SK-MEL-5 (cell line): ENCODE data around the gene SLC17A8. TPM values are rescaled to one million over a fixed set of nuclear protein-coding genes. Genes with fewer than 3 reads are reported as not detected.
A peak's percentile ranks its signal among the peaks of the same experiment; 100 is the strongest.
"Not testable (repeated sequence)": the region's sequence is repeated elsewhere in the genome, so short reads cannot be mapped to it uniquely, and the experiment has no call there.

Source experiments
- DNase-seq: peaks from one replicate; pipeline ENCODE4 v3.0.0-alpha.2; 2016; ENCODE audit warnings: low read depth, low spot score
- in situ Hi-C: cut with HindIII; loops from 2 replicates; pipeline ENCODE4 v1.10.0; 2016; ENCODE audit warnings: low sequenced_read_pairs, high pct_unique_total_duplicates, low pct_unique_long_range_greater_than_20kb
- polyA plus RNA-seq, 2 experiments: library from polyadenylated mRNA; depleted of rRNA; stranded (reverse); fragments of >200 nt; gene quantifications; 2 replicates each; pipeline ENCODE4 v1.2.3, GENCODE V29; 2015
- total RNA-seq: library from RNA; depleted of rRNA; stranded (reverse); fragments of >200 nt; shearing (Covaris generic); gene quantifications from 2 replicates; pipeline ENCODE4 v1.2.3, GENCODE V29; 2014; rRNA removed

Gene SLC17A8
- total RNA-seq: 0.11 TPM in 1 of 2 replicates, not detected in the other
- not detected in 2 replicates for polyA plus RNA-seq (2015; cell fraction: cytosol; rRNA removed)
- not detected in 2 replicates for polyA plus RNA-seq (2015; cell fraction: nucleus; rRNA removed)

- no peak for DNase-seq
- in situ Hi-C loops: no loop called here
Observed at GRCh38 chr12:100356644-100357223, at the start of gene SLC17A8. Gene SLC17A8 (plus strand): TSS chr12:100357074. CDS start chr12:100357392, 318 bp downstream.

- DNase-seq, in situ Hi-C loops: not testable (repeated sequence)
Observed at GRCh38 chr12:100308138-100308537, 48.7 kb upstream of the SLC17A8 start.

- DNase-seq: no peak
- in situ Hi-C loops: no loop called here
Observed at GRCh38 chr12:100311317-100311716, 45.6 kb upstream of the SLC17A8 start.

GRCh38 chr12:100317371-100317770 lies 39.5 kb upstream of the SLC17A8 start:
- no peak for DNase-seq
- in situ Hi-C loops: no loop called here

GRCh38 chr12:100324498-100324897 lies 32.4 kb upstream of the SLC17A8 start:
- no peak for DNase-seq
- in situ Hi-C loops: no loop called here

- in situ Hi-C loops: no loop called here
- DNase-seq: no peak
Observed at GRCh38 chr12:100326208-100326607, 30.7 kb upstream of the SLC17A8 start.

- no peak for DNase-seq
- in situ Hi-C loops: no loop called here
Observed at GRCh38 chr12:100329800-100330199, 27.1 kb upstream of the SLC17A8 start.

- in situ Hi-C loops: no loop called here
- no peak for DNase-seq
Observed at GRCh38 chr12:100331871-100332270, 25.0 kb upstream of the SLC17A8 start.

GRCh38 chr12:100332852-100333251 lies 24.0 kb upstream of the SLC17A8 start:
- in situ Hi-C loops: no loop called here
- no peak for DNase-seq

- in situ Hi-C loops: no loop called here
- DNase-seq: no peak
Observed at GRCh38 chr12:100337299-100337698, 19.6 kb upstream of the SLC17A8 start.

GRCh38 chr12:100337727-100338126 lies 19.1 kb upstream of the SLC17A8 start:
- no peak for DNase-seq
- in situ Hi-C loops: no loop called here

- in situ Hi-C loops: no loop called here
- no peak for DNase-seq
Observed at GRCh38 chr12:100339071-100339470, 17.8 kb upstream of the SLC17A8 start.

GRCh38 chr12:100342897-100343296 lies 14.0 kb upstream of the SLC17A8 start:
- in situ Hi-C loops, DNase-seq: not testable (repeated sequence)

- DNase-seq, in situ Hi-C loops: not testable (repeated sequence)
Observed at GRCh38 chr12:100344351-100344750, 12.5 kb upstream of the SLC17A8 start.

- peak; percentile 16 for DNase-seq
- in situ Hi-C loops: no loop called here
Observed at GRCh38 chr12:100345020-100345767, 11.7 kb upstream of the SLC17A8 start.

- peak; percentile 49 for DNase-seq
- in situ Hi-C loops: no loop called here
Observed at GRCh38 chr12:100346660-100347059, 10.2 kb upstream of the SLC17A8 start.

- in situ Hi-C loops: no loop called here
- DNase-seq: peak; percentile 75
Observed at GRCh38 chr12:100348657-100349454, 8.0 kb upstream of the SLC17A8 start.

- DNase-seq: no peak
- in situ Hi-C loops: no loop called here
Observed at GRCh38 chr12:100359248-100359647, 2.4 kb downstream of the SLC17A8 start.
